HEK293 (cell line): ENCODE data around the gene NTF4.
"Not testable (repeated sequence)": the region's sequence is repeated elsewhere in the genome, so short reads cannot be mapped to it uniquely, and the experiment has no call there.

Experiments
- CTCF ChIP-seq: fragments of 450-650 bp; formaldehyde crosslinking; IDR thresholded peaks from 2 replicates; pipeline ENCODE4 v1.5.1; 2016; ENCODE audit warnings: missing biosample characterization, missing genetic modification characterization
- OVOL3 ChIP-seq: fragments of 450-650 bp; formaldehyde crosslinking; IDR thresholded peaks from 2 replicates; pipeline ENCODE4 v1.5.1; 2016; ENCODE audit warnings: missing biosample characterization, missing genetic modification characterization
- WT1 ChIP-seq: fragments of 450-650 bp; formaldehyde crosslinking; IDR thresholded peaks from 2 replicates; pipeline ENCODE4 v1.5.1; 2016; ENCODE audit warnings: missing biosample characterization, missing genetic modification characterization
- ZNF174 ChIP-seq: fragments of 450-650 bp; formaldehyde crosslinking; IDR thresholded peaks from 2 replicates; pipeline ENCODE4 v1.5.0; 2017; ENCODE audit warnings: missing biosample characterization, mild to moderate bottlenecking, missing genetic modification characterization
- ZNF561 ChIP-seq: fragments of 450-650 bp; IDR thresholded peaks from 2 replicates; pipeline ENCODE4 v1.5.1; 2018; ENCODE audit warnings: missing biosample characterization, missing genetic modification characterization, borderline replicate concordance
- ZNF654 ChIP-seq: fragments of 450-650 bp; formaldehyde crosslinking; IDR thresholded peaks from 2 replicates; pipeline ENCODE4 v1.5.1; 2016; ENCODE audit warnings: low read depth, missing biosample characterization, missing genetic modification characterization

DNA sequence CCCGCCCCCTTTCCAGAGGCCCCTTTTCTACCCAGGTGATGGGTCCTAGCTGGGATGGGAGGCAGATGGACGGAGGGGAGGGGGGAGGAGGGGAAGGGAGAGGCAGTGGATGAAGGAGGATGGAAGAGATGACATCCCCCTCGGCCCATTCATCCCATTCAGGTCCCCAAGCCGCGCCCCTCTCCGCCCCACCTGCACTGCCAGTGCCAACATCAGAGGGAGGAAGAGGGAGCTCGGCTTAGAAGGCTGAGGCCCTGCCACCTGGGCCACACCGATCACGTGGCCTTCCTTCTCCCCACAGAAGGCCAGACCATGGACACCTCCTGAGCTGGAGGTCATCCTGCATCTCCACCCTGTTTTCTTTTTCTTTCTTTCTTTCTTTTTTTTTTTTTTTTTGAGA lies 35.9 kb downstream of the NTF4 start:
- not testable (repeated sequence) for TF ChIP-seq CTCF (tag by site-specific recombination); ZNF561; ZNF654 (tag by site-specific recombination); ZNF174; OVOL3 (tag by site-specific recombination); WT1 (tag by site-specific recombination)
